Nephron (organoid): ENCODE results near the gene R3HDM4.

Source experiments
- H3K27ac Mint-ChIP-seq, 3 experiments: 2 replicates each; pipeline ENCODE4 v1.8.0; 2020; ENCODE audit warnings: mixed read lengths in 3 of 3, mild to moderate bottlenecking in 2 of 3, moderate library complexity in 1 of 3
- H3K27me3 Mint-ChIP-seq: 2 replicates; pipeline ENCODE4 v1.8.0; 2021; ENCODE audit warnings: low read depth, mild to moderate bottlenecking, moderate library complexity, mixed read lengths
- H3K36me3 Mint-ChIP-seq: 2 replicates; pipeline ENCODE4 v1.8.0; 2020; ENCODE audit warnings: low read depth, mixed read lengths
- H3K4me1 Mint-ChIP-seq: 2 replicates; pipeline ENCODE4 v1.8.0; 2020; ENCODE audit warnings: mixed read lengths
- H3K4me3 Mint-ChIP-seq, 3 experiments: 2 replicates each; pipeline ENCODE4 v1.8.0; 2020; ENCODE audit warnings: mild to moderate bottlenecking in 3 of 3, mixed read lengths in 3 of 3, moderate library complexity in 2 of 3
- H3K9me3 Mint-ChIP-seq: 2 replicates; pipeline ENCODE4 v1.8.0; 2020; ENCODE audit warnings: mixed read lengths
- CTCF ChIP-seq, 3 experiments: fragments of 200-600 bp; sonication (generic); IDR thresholded peaks; one replicate each; pipeline ENCODE4 v1.5.0; 2021; ENCODE audit warnings: antibody characterized with exemption in 3 of 3; ENCODE audit not compliant: unreplicated experiment in 3 of 3

Gene R3HDM4

DNA sequence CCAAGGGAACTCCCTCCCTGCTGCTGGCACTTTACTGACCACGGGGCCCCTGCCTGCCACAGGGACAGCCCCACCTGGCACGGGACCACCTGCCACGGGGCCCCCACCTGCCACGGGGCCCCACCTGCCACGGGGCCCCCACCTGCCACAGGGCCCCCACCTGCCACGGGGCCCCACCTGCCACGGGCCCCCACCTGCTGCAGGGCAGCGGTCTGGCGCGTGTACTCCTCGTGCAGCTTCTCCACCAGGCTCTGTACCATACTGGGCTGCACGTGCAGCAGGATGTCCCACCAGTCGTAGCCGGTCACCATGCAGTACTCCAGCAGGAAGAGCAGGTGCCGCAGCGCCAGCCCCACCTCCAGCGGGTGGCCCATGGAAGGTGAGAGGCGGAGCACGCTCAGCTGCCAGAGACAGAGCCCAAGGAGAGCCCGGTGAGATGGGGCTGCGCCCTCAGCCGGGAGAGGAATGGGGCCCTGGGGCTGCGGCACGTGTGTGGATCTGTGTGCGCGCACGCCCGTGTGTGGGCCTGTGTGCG, 36.2 kb downstream of the R3HDM4 start:
- H3K4me3 Mint-ChIP-seq: no peak overlapping the region
- no peaks in the 10 kb centered on the region for H3K4me1 Mint-ChIP-seq
- peaks cover 28% of the 10 kb centered on the region for H3K36me3 Mint-ChIP-seq
- H3K27me3 Mint-ChIP-seq: no peaks in the 10 kb centered on the region
- H3K27ac Mint-ChIP-seq: no peak overlapping the region
- TF ChIP-seq CTCF (IDR thresholded peaks at IDR 0.05; ENCODE audit: unreplicated experiment in 3 of 3): no peak
- no peaks in the 10 kb centered on the region for H3K9me3 Mint-ChIP-seq

DNA sequence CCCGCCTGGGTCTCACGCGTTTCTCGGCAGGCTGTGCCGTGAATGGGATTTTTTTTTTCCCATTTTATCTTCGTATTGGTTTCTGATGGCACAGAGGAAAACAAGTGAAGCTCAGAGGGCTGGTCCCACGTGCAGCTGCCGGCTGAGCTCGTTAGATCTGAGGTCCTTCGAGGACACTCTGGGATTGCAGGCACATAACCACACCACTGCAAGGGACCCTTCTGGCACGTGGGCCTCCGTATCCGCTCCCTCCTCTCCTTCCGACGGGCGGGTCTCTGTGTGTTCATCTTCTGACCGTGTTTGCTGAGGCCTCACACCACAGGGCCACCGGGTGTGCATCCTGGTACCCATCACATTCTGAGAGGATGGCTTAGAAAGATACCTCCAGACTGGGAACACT, 36.9 kb downstream of the R3HDM4 start:
- Mint-ChIP-seq H3K4me3 (no peak overlapping the region), H3K27me3 (no peaks in the 10 kb centered on the region), H3K36me3 (peaks cover 23% of the 10 kb centered on the region), H3K9me3 (no peaks in the 10 kb centered on the region), H3K4me1 (no peaks in the 10 kb centered on the region), H3K27ac (no peak overlapping the region)
- no peak for TF ChIP-seq CTCF (IDR thresholded peaks at IDR 0.05; ENCODE audit: unreplicated experiment in 3 of 3)

DNA sequence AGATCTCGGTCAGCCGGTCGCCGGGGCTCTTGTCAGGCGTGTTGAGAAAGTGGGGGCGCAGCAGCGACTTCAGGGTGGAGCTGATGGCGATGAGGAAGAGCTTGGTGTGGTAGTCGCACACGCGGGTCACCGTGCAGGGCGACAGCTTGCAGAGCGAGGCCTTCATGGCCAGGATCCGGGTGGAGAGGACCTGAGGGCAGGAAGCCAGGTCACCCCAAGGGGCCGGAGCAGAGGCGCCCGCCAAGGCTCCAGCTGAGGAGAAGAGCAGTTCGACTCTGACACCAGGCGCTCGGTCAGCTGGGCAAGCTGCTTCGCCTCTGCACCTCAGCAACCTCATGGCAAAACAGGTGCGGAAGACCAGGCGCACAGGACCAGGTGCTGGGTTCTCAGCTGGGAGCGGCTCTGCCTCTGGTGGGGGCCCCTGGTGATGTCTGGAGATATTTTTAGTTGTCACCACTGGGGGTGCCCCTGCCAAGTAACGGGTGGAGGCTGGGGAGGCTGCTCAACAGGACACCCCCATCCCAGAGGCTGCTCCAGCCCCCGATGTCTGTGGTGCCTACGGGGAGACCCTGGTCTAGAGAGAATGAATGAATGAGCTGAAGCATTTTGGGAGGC, 37.6 kb downstream of the R3HDM4 start:
- Mint-ChIP-seq H3K4me1 (no peaks in the 10 kb centered on the region), H3K4me3 (no peak overlapping the region), H3K9me3 (no peaks in the 10 kb centered on the region), H3K27me3 (no peaks in the 10 kb centered on the region), H3K36me3 (peaks cover 21% of the 10 kb centered on the region), H3K27ac (no peak overlapping the region)
- TF ChIP-seq CTCF (IDR thresholded peaks at IDR 0.05; ENCODE audit: unreplicated experiment in 3 of 3): no peak

DNA sequence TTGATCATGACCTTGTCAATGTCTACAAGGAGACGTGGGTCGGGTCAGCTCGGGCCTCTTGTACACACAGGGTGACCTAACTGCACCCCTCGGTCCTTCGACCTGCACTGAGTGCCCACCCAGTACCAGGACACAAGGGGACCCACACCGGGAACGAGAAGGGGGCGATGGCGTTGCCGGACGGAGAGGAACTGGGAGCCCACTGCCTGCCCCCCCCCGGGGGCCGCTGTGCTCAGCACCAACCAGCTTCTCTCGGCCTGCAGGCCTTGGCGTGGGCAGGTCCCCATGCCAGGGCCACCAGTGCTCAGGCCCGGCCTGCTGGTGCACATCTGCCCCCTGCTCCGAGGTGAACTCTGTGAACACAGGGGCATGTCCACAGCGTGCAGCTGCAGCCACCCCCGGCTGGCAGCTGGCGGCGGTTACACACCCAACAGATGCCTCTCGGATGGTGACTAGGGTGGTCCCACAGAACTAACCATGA, 39.4 kb downstream of the R3HDM4 start:
- Mint-ChIP-seq H3K27me3 (no peaks in the 10 kb centered on the region), H3K4me3 (no peak overlapping the region), H3K36me3 (peaks cover 25% of the 10 kb centered on the region), H3K9me3 (no peaks in the 10 kb centered on the region), H3K4me1 (peaks cover 5% of the 10 kb centered on the region), H3K27ac (no peak overlapping the region)
- TF ChIP-seq CTCF (IDR thresholded peaks at IDR 0.05; ENCODE audit: unreplicated experiment in 3 of 3): no peak

GRCh38 chr19:873084-873483, 39.9 kb downstream of the R3HDM4 start:
- TF ChIP-seq CTCF (IDR thresholded peaks at IDR 0.05; ENCODE audit: unreplicated experiment in 3 of 3): no peak
- Mint-ChIP-seq H3K36me3 (peaks cover 25% of the 10 kb centered on the region), H3K4me3 (no peak overlapping the region), H3K27ac (no peak overlapping the region), H3K27me3 (no peaks in the 10 kb centered on the region), H3K9me3 (no peaks in the 10 kb centered on the region), H3K4me1 (peaks cover 5% of the 10 kb centered on the region)
